BE2C (cell line): ENCODE results near the gene AKAP6.

Experiments
- DNase-seq: peaks from one replicate; pipeline ENCODE4 v3.0.0-alpha.2; 2020
- H3K27me3 ChIP-seq: fragments of 250-450 bp; sonication (Bioruptor Pico); 2 replicates; pipeline ENCODE4 v1.5.1; 2020; ENCODE audit warnings: mild to moderate bottlenecking
- H3K36me3 ChIP-seq: fragments of 250-450 bp; sonication (Bioruptor Pico); 2 replicates; pipeline ENCODE4 v1.5.1; 2020; ENCODE audit warnings: mild to moderate bottlenecking
- H3K4me1 ChIP-seq: fragments of 250-450 bp; sonication (Bioruptor Pico); 2 replicates; pipeline ENCODE4 v1.5.1; 2020
- H3K4me3 ChIP-seq: 2 replicates; pipeline ENCODE4 v1.5.1; 2011; ENCODE audit warnings: low read depth, low read length
- H3K9me3 ChIP-seq: fragments of 250-450 bp; sonication (Bioruptor Pico); 2 replicates; pipeline ENCODE4 v1.5.1; 2020
- TF ChIP-seq, protein P1 (sequence below): IDR thresholded peaks from 2 replicates; pipeline ENCODE4 v1.5.1; 2012; ENCODE audit warnings: mild to moderate bottlenecking, low read depth, low read length

Gene AKAP6

GRCh38 chr14:32470161-32470715 is 141.1 kb downstream of the AKAP6 start:
- Histone ChIP-seq H3K4me3 (no peak overlapping the region), H3K27me3 (no peaks in the 10 kb centered on the region), H3K36me3 (no peaks in the 10 kb centered on the region), H3K4me1 (peaks cover 6% of the 10 kb centered on the region), H3K9me3 (no peaks in the 10 kb centered on the region)
- TF ChIP-seq, protein P1, sequence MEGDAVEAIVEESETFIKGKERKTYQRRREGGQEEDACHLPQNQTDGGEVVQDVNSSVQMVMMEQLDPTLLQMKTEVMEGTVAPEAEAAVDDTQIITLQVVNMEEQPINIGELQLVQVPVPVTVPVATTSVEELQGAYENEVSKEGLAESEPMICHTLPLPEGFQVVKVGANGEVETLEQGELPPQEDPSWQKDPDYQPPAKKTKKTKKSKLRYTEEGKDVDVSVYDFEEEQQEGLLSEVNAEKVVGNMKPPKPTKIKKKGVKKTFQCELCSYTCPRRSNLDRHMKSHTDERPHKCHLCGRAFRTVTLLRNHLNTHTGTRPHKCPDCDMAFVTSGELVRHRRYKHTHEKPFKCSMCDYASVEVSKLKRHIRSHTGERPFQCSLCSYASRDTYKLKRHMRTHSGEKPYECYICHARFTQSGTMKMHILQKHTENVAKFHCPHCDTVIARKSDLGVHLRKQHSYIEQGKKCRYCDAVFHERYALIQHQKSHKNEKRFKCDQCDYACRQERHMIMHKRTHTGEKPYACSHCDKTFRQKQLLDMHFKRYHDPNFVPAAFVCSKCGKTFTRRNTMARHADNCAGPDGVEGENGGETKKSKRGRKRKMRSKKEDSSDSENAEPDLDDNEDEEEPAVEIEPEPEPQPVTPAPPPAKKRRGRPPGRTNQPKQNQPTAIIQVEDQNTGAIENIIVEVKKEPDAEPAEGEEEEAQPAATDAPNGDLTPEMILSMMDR: no peak
- no peak for DNase-seq

DNA sequence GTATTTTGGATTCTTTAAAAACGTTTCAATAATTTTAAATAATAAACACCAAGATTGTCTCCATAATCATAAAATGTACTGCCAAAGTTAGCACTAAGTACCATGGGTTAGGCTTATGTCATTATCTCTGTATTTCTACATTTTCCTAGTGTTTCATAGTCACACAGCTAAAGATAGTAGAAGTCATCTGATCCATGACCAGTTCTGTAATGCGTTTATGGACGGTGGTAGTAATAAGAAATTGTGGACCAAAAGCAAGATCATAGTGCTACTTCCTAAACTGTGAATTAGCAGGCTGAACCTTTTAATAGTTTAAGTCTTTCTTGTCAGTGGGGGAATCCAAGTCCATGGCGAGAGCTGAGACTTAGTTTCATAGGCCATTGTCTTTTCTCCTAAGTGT is 142.1 kb downstream of the AKAP6 start:
- TF ChIP-seq, protein P1: no peak
- H3K4me1 ChIP-seq: peaks cover 6% of the 10 kb centered on the region
- no peaks in the 10 kb centered on the region for H3K9me3 ChIP-seq
- no peak for DNase-seq
- no peak overlapping the region for H3K4me3 ChIP-seq
- no peaks in the 10 kb centered on the region for H3K36me3 ChIP-seq
- H3K27me3 ChIP-seq: no peaks in the 10 kb centered on the region

DNA sequence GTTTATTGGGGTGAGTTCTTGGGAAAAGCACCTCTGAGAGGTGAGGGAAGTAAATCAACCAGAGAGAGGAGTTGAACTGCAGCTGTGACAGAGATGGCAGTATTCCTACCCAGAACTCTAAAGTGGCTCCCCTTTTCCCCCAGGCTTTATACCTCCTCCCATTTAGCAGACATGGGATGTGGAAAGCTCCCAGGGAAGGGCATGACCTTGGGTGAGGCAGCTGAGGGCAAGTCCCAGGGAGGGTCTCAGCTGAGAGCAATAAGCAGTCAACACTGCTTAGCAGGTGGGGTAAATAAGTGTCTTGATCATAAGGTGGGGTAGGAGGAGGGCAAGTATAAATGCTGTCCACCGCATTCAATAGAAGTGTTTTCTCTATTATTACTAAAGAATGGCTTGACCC is 143.0 kb downstream of the AKAP6 start:
- H3K4me1 ChIP-seq: peaks cover 6% of the 10 kb centered on the region
- TF ChIP-seq, protein P1: no peak

DNA sequence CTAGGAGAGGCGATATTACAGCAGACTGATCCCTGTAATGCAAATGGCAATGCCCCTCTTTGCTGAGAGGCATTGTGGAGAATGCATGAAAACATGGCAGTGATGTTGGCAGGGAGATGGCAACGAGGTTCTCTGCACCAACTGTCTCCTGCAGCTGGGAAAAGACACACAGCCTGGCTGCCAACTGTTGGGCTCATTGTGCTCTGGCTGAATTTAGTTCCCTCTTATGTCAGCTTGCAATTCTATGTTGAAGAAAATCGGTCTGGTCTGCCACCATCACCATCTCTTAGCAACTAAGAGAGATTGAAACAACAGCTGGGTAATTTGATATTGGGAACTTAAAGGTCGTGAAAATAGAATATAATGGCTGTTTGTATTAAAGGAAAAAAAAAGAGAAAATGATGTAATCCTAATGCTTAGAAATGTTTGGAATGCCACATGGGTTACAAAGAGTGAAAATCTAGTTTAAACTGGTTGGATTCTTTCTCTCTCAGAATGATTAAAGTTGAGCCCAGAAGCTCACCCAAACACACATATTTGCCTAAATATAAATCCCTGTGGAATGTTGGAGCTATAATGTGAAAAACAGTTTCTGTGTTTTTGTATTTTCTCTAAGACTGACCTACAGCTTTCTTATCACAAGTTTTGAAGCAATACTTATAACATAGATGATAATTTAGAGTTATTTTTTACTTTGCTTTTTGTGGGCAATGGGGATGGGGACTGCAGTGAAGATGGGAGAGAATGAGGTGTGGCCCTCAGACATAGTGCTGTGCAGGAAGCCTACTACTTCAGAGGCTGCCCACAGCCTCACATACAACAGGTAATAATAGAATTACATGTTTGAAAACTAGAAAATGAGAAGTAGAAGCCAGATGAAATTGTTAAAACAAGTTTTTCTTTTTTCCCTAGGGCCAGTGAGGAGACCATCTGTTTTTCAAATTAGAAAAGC is 143.7 kb downstream of the AKAP6 start:
- Histone ChIP-seq H3K36me3 (no peaks in the 10 kb centered on the region), H3K9me3 (no peaks in the 10 kb centered on the region), H3K4me1 (peaks cover 6% of the 10 kb centered on the region), H3K4me3 (no peak overlapping the region), H3K27me3 (no peaks in the 10 kb centered on the region)
- DNase-seq: no peak
- TF ChIP-seq, protein P1: no peak

More for the DNA sequence above, 143.0 kb downstream of the AKAP6 start:
- H3K9me3 ChIP-seq: no peaks in the 10 kb centered on the region
- no peak overlapping the region for H3K4me3 ChIP-seq
- no peaks in the 10 kb centered on the region for H3K27me3 ChIP-seq
- no peaks in the 10 kb centered on the region for H3K36me3 ChIP-seq
- no peak for DNase-seq

DNA sequence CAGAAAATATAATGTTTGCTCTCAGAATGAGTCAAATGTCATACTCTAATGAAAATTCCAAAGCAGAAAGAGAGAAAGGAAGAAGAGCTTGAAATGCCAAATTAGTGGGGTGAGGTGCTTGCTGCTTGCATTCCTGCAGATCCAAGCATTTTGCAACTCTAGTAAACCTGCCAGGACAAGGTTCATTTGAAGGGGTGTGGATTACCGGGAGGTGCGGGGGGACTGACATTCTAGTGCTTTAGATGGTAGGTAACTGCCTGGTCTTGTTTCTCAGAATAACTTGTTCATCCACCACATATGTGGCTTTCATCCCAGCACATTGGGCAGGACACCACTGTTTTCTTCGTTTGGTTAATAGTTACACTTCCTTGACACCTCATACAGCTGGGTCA is 144.4 kb downstream of the AKAP6 start:
- H3K4me3 ChIP-seq: no peak overlapping the region
- TF ChIP-seq, protein P1: no peak
- H3K36me3 ChIP-seq: no peaks in the 10 kb centered on the region
- peaks cover 8% of the 10 kb centered on the region for H3K4me1 ChIP-seq
- DNase-seq: no peak
- no peaks in the 10 kb centered on the region for H3K9me3 ChIP-seq
- no peaks in the 10 kb centered on the region for H3K27me3 ChIP-seq
